Stimulated activated memory B cell treated with anti-CD40 and anti-IgM and Interleukin-4, amounts not matched to agents 10 μg/mL and 1 μg/mL and 100 μg/mL, for 72 hours (primary cell): ENCODE data around the gene FHL1.
"Not testable (repeated sequence)": the region's sequence is repeated elsewhere in the genome, so short reads cannot be mapped to it uniquely, and the experiment has no call there.

Source experiments
- ATAC-seq: fragments of 150-1000 bp; cut with Tn5 transposase; 2 replicates; pipeline ENCODE4 v1.10.0; 2021
- H3K27ac Mint-ChIP-seq: one replicate; pipeline ENCODE4 v1.8.0; 2022; ENCODE audit warnings: mild to moderate bottlenecking, mixed read lengths
- H3K27me3 Mint-ChIP-seq: one replicate; pipeline ENCODE4 v1.8.0; 2022; ENCODE audit warnings: mixed read lengths
- H3K36me3 Mint-ChIP-seq: one replicate; pipeline ENCODE4 v1.8.0; 2022; ENCODE audit warnings: mixed read lengths
- H3K4me1 Mint-ChIP-seq: one replicate; pipeline ENCODE4 v1.8.0; 2022; ENCODE audit warnings: mixed read lengths
- H3K4me3 Mint-ChIP-seq: one replicate; pipeline ENCODE4 v1.8.0; 2022; ENCODE audit warnings: mild to moderate bottlenecking, moderate library complexity, mixed read lengths
- H3K9me3 Mint-ChIP-seq: one replicate; pipeline ENCODE4 v1.8.0; 2022; ENCODE audit warnings: mixed read lengths

Gene FHL1

GRCh38 chrX:136147315-136147901 is at the start of gene FHL1:
Gene FHL1 (plus strand): TSS chrX:136147533.
- peak within 1 kb of the TSS; percentile 31 for H3K27ac Mint-ChIP-seq
- H3K27me3 Mint-ChIP-seq = peaks cover 10% of the 10 kb centered on the region
- peak within 1 kb of the TSS; percentile 81 for H3K4me3 Mint-ChIP-seq
- H3K9me3 Mint-ChIP-seq = no peaks in the 10 kb centered on the region
- no peaks in the 10 kb centered on the region for H3K36me3 Mint-ChIP-seq
- peaks cover 14% of the 10 kb centered on the region for H3K4me1 Mint-ChIP-seq
- ATAC-seq = peak; percentile 84

GRCh38 chrX:136097871-136098805 is 49.2 kb upstream of the FHL1 start:
- H3K27me3 Mint-ChIP-seq = no peaks in the 10 kb centered on the region
- no peaks in the 10 kb centered on the region for H3K4me1 Mint-ChIP-seq
- ATAC-seq = no peak
- no peak overlapping the region for H3K4me3 Mint-ChIP-seq
- no peaks in the 10 kb centered on the region for H3K36me3 Mint-ChIP-seq
- H3K9me3 Mint-ChIP-seq = no peaks in the 10 kb centered on the region
- no peak overlapping the region for H3K27ac Mint-ChIP-seq

- H3K4me1 Mint-ChIP-seq = no peaks in the 10 kb centered on the region
- H3K9me3 Mint-ChIP-seq = no peaks in the 10 kb centered on the region
- ATAC-seq = no peak
- peaks cover 13% of the 10 kb centered on the region for H3K27me3 Mint-ChIP-seq
- H3K4me3 Mint-ChIP-seq = no peak overlapping the region
- H3K36me3 Mint-ChIP-seq = no peaks in the 10 kb centered on the region
- no peak overlapping the region for H3K27ac Mint-ChIP-seq
Measured at GRCh38 chrX:136104936-136105335, 42.4 kb upstream of the FHL1 start.

GRCh38 chrX:136106920-136107528 is 40.3 kb upstream of the FHL1 start:
- H3K27me3 Mint-ChIP-seq = peaks cover 13% of the 10 kb centered on the region

GRCh38 chrX:136108905-136109304 is 38.4 kb upstream of the FHL1 start:
- not testable (repeated sequence) for H3K4me1 Mint-ChIP-seq, ATAC-seq, H3K9me3 Mint-ChIP-seq, H3K27ac Mint-ChIP-seq, H3K36me3 Mint-ChIP-seq, H3K4me3 Mint-ChIP-seq
- H3K27me3 Mint-ChIP-seq = peaks cover 13% of the 10 kb centered on the region

More at GRCh38 chrX:136106920-136107528, 40.3 kb upstream of the FHL1 start:
- ATAC-seq = no peak
- H3K9me3 Mint-ChIP-seq = no peaks in the 10 kb centered on the region
- H3K27ac Mint-ChIP-seq = no peak overlapping the region
- no peak overlapping the region for H3K4me3 Mint-ChIP-seq
- no peaks in the 10 kb centered on the region for H3K4me1 Mint-ChIP-seq
- no peaks in the 10 kb centered on the region for H3K36me3 Mint-ChIP-seq

- no peak overlapping the region for H3K27ac Mint-ChIP-seq
- H3K9me3 Mint-ChIP-seq = no peaks in the 10 kb centered on the region
- H3K4me3 Mint-ChIP-seq = no peak overlapping the region
- no peaks in the 10 kb centered on the region for H3K36me3 Mint-ChIP-seq
- H3K4me1 Mint-ChIP-seq = no peaks in the 10 kb centered on the region
- no peak for ATAC-seq
- no peaks in the 10 kb centered on the region for H3K27me3 Mint-ChIP-seq
Measured at GRCh38 chrX:136112286-136112685, 35.0 kb upstream of the FHL1 start.

- no peaks in the 10 kb centered on the region for H3K36me3 Mint-ChIP-seq
- no peaks in the 10 kb centered on the region for H3K4me1 Mint-ChIP-seq
- H3K9me3 Mint-ChIP-seq = no peaks in the 10 kb centered on the region
- H3K27ac Mint-ChIP-seq = no peak overlapping the region
- no peak overlapping the region for H3K4me3 Mint-ChIP-seq
- no peak for ATAC-seq
- no peaks in the 10 kb centered on the region for H3K27me3 Mint-ChIP-seq
Measured at GRCh38 chrX:136112778-136113177, 34.6 kb upstream of the FHL1 start.

GRCh38 chrX:136115126-136115903 is 32.0 kb upstream of the FHL1 start:
- Mint-ChIP-seq H3K9me3 (peaks cover 3% of the 10 kb centered on the region), H3K27me3 (peaks cover 18% of the 10 kb centered on the region), H3K4me1 (no peaks in the 10 kb centered on the region), H3K27ac (no peak overlapping the region), H3K4me3 (no peak overlapping the region), H3K36me3 (no peaks in the 10 kb centered on the region)
- no peak for ATAC-seq

GRCh38 chrX:136115904-136116297 is 31.4 kb upstream of the FHL1 start:
- peaks cover 3% of the 10 kb centered on the region for H3K9me3 Mint-ChIP-seq
- no peaks in the 10 kb centered on the region for H3K4me1 Mint-ChIP-seq
- ATAC-seq = no peak
- no peak overlapping the region for H3K27ac Mint-ChIP-seq
- H3K27me3 Mint-ChIP-seq = peaks cover 18% of the 10 kb centered on the region
- H3K4me3 Mint-ChIP-seq = no peak overlapping the region
- no peaks in the 10 kb centered on the region for H3K36me3 Mint-ChIP-seq

GRCh38 chrX:136121788-136122187 is 25.5 kb upstream of the FHL1 start:
- Mint-ChIP-seq H3K4me3 (no peak overlapping the region), H3K27ac (no peak overlapping the region), H3K4me1 (no peaks in the 10 kb centered on the region), H3K9me3 (peaks cover 3% of the 10 kb centered on the region), H3K27me3 (peaks cover 18% of the 10 kb centered on the region), H3K36me3 (no peaks in the 10 kb centered on the region)
- ATAC-seq = no peak

- Mint-ChIP-seq H3K4me3 (no peak overlapping the region), H3K36me3 (no peaks in the 10 kb centered on the region), H3K4me1 (peaks cover 2% of the 10 kb centered on the region), H3K9me3 (peaks cover 3% of the 10 kb centered on the region), H3K27me3 (peaks cover 18% of the 10 kb centered on the region), H3K27ac (no peak overlapping the region)
- no peak for ATAC-seq
Measured at GRCh38 chrX:136122207-136122606, 25.1 kb upstream of the FHL1 start.

- H3K4me3 Mint-ChIP-seq = no peak overlapping the region
- no peak for ATAC-seq
- no peaks in the 10 kb centered on the region for H3K27me3 Mint-ChIP-seq
- H3K4me1 Mint-ChIP-seq = peaks cover 6% of the 10 kb centered on the region
- no peaks in the 10 kb centered on the region for H3K36me3 Mint-ChIP-seq
- no peak overlapping the region for H3K27ac Mint-ChIP-seq
- no peaks in the 10 kb centered on the region for H3K9me3 Mint-ChIP-seq
Measured at GRCh38 chrX:136125106-136125505, 22.2 kb upstream of the FHL1 start.

- Mint-ChIP-seq H3K4me3 (no peak overlapping the region), H3K9me3 (no peaks in the 10 kb centered on the region), H3K27ac (no peak overlapping the region), H3K36me3 (no peaks in the 10 kb centered on the region), H3K27me3 (no peaks in the 10 kb centered on the region), H3K4me1 (peaks cover 6% of the 10 kb centered on the region)
- ATAC-seq = no peak
Measured at GRCh38 chrX:136126371-136126770, 21.0 kb upstream of the FHL1 start.

GRCh38 chrX:136126872-136127406 is 20.4 kb upstream of the FHL1 start:
- Mint-ChIP-seq H3K27ac (no peak overlapping the region), H3K4me1 (peaks cover 6% of the 10 kb centered on the region), H3K4me3 (no peak overlapping the region), H3K27me3 (no peaks in the 10 kb centered on the region), H3K36me3 (no peaks in the 10 kb centered on the region), H3K9me3 (no peaks in the 10 kb centered on the region)
- no peak for ATAC-seq

- Mint-ChIP-seq H3K27ac (no peak overlapping the region), H3K9me3 (no peaks in the 10 kb centered on the region), H3K4me3 (no peak overlapping the region), H3K36me3 (no peaks in the 10 kb centered on the region), H3K4me1 (peaks cover 6% of the 10 kb centered on the region), H3K27me3 (no peaks in the 10 kb centered on the region)
- ATAC-seq = no peak
Measured at GRCh38 chrX:136128743-136129142, 18.6 kb upstream of the FHL1 start.
